GM12878 (cell line): ENCODE measurements around the gene RPIA. TPM values are rescaled to one million over a fixed set of nuclear protein-coding genes. Genes with fewer than 3 reads are reported as not detected.
"Not testable (repeated sequence)": the region's sequence is repeated elsewhere in the genome, so short reads cannot be mapped to it uniquely, and the experiment has no call there.

Experiments used
- ATAC-seq: fragments of 200-7000 bp; cut with Tn5 transposase; 3 replicates; pipeline ENCODE4 v1.9.1; 2020; ENCODE audit warnings: mild to moderate bottlenecking, moderate library complexity
- BruUV-seq: library from RNA; stranded (reverse); fragments of 400-500 nt; replicated peaks from 2 replicates; lab custom pipeline; 2021; lab: Mats Ljungman, UMichigan
- CTCF ChIA-PET: fragments of 300-600 bp; sonication (Branson Sonifier 250); formaldehyde crosslinking; extraction: SDS; loops from one replicate; lab custom pipeline; 2021; ENCODE audit warnings: inconsistent platforms; lab: Yijun Ruan, JAX
- POLR2A ChIA-PET: fragments of 350-600 bp; formaldehyde crosslinking; extraction: SDS; loops from one replicate; lab custom pipeline; 2021; ENCODE audit warnings: inconsistent platforms; lab: Charles Lee
- RAD21 ChIA-PET: fragments of 300-600 bp; sonication (Branson Sonifier 250); formaldehyde crosslinking; loops from one replicate; lab custom pipeline; 2023; ENCODE audit warnings: antibody characterized with exemption; ENCODE audit not compliant: unreplicated experiment; lab: Charles Lee
- SMC1A ChIA-PET: fragments of 300-600 bp; sonication (Branson Sonifier 250); formaldehyde crosslinking; loops from one replicate; lab custom pipeline; 2023; ENCODE audit not compliant: unreplicated experiment, uncharacterized antibody; lab: Charles Lee
- DNase-seq: peaks from one replicate; pipeline ENCODE4 v3.0.0-alpha.2; 2011; ENCODE audit warnings: low read depth, low spot score
- FAIRE-seq: peaks from 3 replicates; lab custom pipeline; 2011; peaks lifted over from hg19 to GRCh38; lab: Jason Lieb, UNC
- H2AFZ ChIP-seq: 2 replicates; pipeline ENCODE4 v1.6.0; 2011; ENCODE audit warnings: low read depth, low read length, control low read depth; ENCODE audit not compliant: control insufficient read depth
- H3K27ac ChIP-seq: 2 replicates; pipeline ENCODE4 v1.5.1; 2011; ENCODE audit warnings: control low read depth; ENCODE audit not compliant: control insufficient read depth, insufficient read depth
- H3K27me3 ChIP-seq, 2 experiments: replicated peaks in 1 of 2; 2 replicates each; pipeline versions ENCODE4 v1.6.0 to v1.6.1; 2011; ENCODE audit warnings: low read length in 1 of 2; ENCODE audit not compliant: control insufficient read depth in 2 of 2, insufficient read depth in 2 of 2
- H3K36me3 ChIP-seq, 2 experiments: 2 replicates each; pipeline ENCODE4 v1.5.1; 2011; ENCODE audit warnings: low read length in 1 of 2; ENCODE audit not compliant: control insufficient read depth in 2 of 2, insufficient read depth in 2 of 2
- H3K4me1 ChIP-seq: 2 replicates; pipeline ENCODE4 v1.6.1; 2011; ENCODE audit warnings: mild to moderate bottlenecking, low read length, moderate library complexity, mixed read lengths; ENCODE audit not compliant: control insufficient read depth, insufficient read depth
- H3K4me2 ChIP-seq: 2 replicates; pipeline ENCODE4 v1.6.0; 2011; ENCODE audit warnings: control low read depth; ENCODE audit not compliant: control insufficient read depth, insufficient read depth
- H3K4me3 ChIP-seq: fragments of 200-600 bp; sonication (generic); 2 replicates; pipeline ENCODE4 v1.5.1; 2016
- H3K79me2 ChIP-seq: 2 replicates; pipeline ENCODE4 v1.6.0; 2011; ENCODE audit warnings: low read length; ENCODE audit not compliant: control insufficient read depth, insufficient read depth
- H3K9ac ChIP-seq: 2 replicates; pipeline ENCODE4 v1.8.0; 2011; ENCODE audit warnings: low read length, control low read depth, mixed read lengths; ENCODE audit not compliant: control insufficient read depth, insufficient read depth
- H3K9me3 ChIP-seq: replicated peaks from 3 replicates; pipeline ENCODE4 v1.5.1; 2011; ENCODE audit warnings: mild to moderate bottlenecking, low read length; ENCODE audit not compliant: control insufficient read depth, insufficient read depth
- H4K20me1 ChIP-seq: 2 replicates; pipeline ENCODE4 v1.6.0; 2011; ENCODE audit not compliant: control insufficient read depth, insufficient read depth
- ATF7 ChIP-seq: fragments of 450-650 bp; IDR thresholded peaks from 2 replicates; pipeline ENCODE4 v1.6.1; 2016; ENCODE audit warnings: low read depth, mild to moderate bottlenecking
- CBX5 ChIP-seq: sonication (generic); IDR thresholded peaks from 2 replicates; pipeline ENCODE4 v1.6.1; 2016; ENCODE audit warnings: low read depth, moderate library complexity, mild to moderate bottlenecking, inconsistent platforms
- EP300 ChIP-seq, 2 experiments: fragments of 150-350 bp in 1 of 2; IDR thresholded peaks; 2 replicates each; pipeline ENCODE4 v1.6.1; 2011 to 2012; ENCODE audit warnings: low read depth in 2 of 2, low read length in 2 of 2, borderline replicate concordance in 1 of 2, improper control_type of control experiment in 1 of 2, inconsistent platforms in 1 of 2; ENCODE audit not compliant: control insufficient read depth in 1 of 2
- HDGF ChIP-seq: fragments of 450-650 bp; IDR thresholded peaks from 2 replicates; pipeline ENCODE4 v1.6.1; 2016; ENCODE audit warnings: antibody characterized with exemption
- IKZF2 ChIP-seq, 2 experiments: fragments of 450-650 bp; IDR thresholded peaks; 2 replicates each; pipeline ENCODE4 v1.6.1; 2017; ENCODE audit warnings: mild to moderate bottlenecking in 2 of 2, moderate library complexity in 2 of 2
- IRF4 ChIP-seq: IDR thresholded peaks from 2 replicates; pipeline ENCODE4 v1.6.1; 2011; ENCODE audit warnings: low read depth, low read length
- MEF2A ChIP-seq: IDR thresholded peaks from 2 replicates; pipeline ENCODE4 v1.6.1; 2011; ENCODE audit warnings: low read depth, mild to moderate bottlenecking, low read length, moderate library complexity; ENCODE audit not compliant: insufficient read depth
- MLLT1 ChIP-seq: fragments of 450-650 bp; IDR thresholded peaks from 2 replicates; pipeline ENCODE4 v1.6.1; 2016; ENCODE audit warnings: mild to moderate bottlenecking
- NKRF ChIP-seq: fragments of 450-650 bp; conservative IDR thresholded peaks from 2 replicates; pipeline ENCODE4 v1.6.1; 2017; ENCODE audit warnings: mild to moderate bottlenecking, moderate library complexity
- POU2F2 ChIP-seq: IDR thresholded peaks from 3 replicates; pipeline ENCODE4 v1.6.1; 2011; ENCODE audit warnings: low read depth, mild to moderate bottlenecking, low read length, borderline replicate concordance
- RAD51 ChIP-seq: fragments of 450-650 bp; IDR thresholded peaks from 2 replicates; pipeline ENCODE4 v1.6.1; 2016; ENCODE audit warnings: moderate library complexity, mild to moderate bottlenecking, inconsistent platforms
- RELA ChIP-seq: fragments of 450-650 bp; IDR thresholded peaks from 2 replicates; pipeline ENCODE4 v1.8.0; 2014; ENCODE audit warnings: borderline replicate concordance; ENCODE audit not compliant: partially characterized antibody
- SPI1 ChIP-seq: IDR thresholded peaks from 2 replicates; pipeline ENCODE4 v1.6.1; 2011; ENCODE audit warnings: low read depth, mild to moderate bottlenecking, low read length, moderate library complexity, borderline replicate concordance; ENCODE audit not compliant: insufficient read depth
- SUPT20H ChIP-seq: IDR thresholded peaks from 2 replicates; pipeline ENCODE4 v1.6.1; 2011; ENCODE audit warnings: low read depth, mild to moderate bottlenecking, low read length, moderate library complexity, borderline replicate concordance; ENCODE audit not compliant: control insufficient read depth
- ZSCAN29 ChIP-seq: fragments of 450-650 bp; IDR thresholded peaks from 2 replicates; pipeline ENCODE4 v1.6.1; 2017; ENCODE audit warnings: mild to moderate bottlenecking, moderate library complexity
- WGBS: methylation state at CpG from one replicate; pipeline ENCODE4 v1.1.6; 2016; ENCODE audit warnings: low lambda C conversion rate; ENCODE audit not compliant: insufficient replicate concordance, insufficient coverage; ENCODE audit errors: missing lambda C conversion rate; 5-methylcytosine and 5-hydroxymethylcytosine counted together
- in situ Hi-C: fragments of 300-500 bp; cut with MboI; formaldehyde crosslinking; loops from 9 replicates; pipeline ENCODE4 v1.14.3; 2018; ENCODE audit warnings: mixed read lengths
- intact Hi-C: fragments of 100-400 bp; cut with micrococcal nuclease; formaldehyde crosslinking; loops from one replicate; pipeline ENCODE4 v1.14.2; 2022; ENCODE audit not compliant: unreplicated experiment
- polyA plus RNA-seq, 11 experiments: library from polyadenylated mRNA; depleted of rRNA in 4 of 11; unstranded in 6 of 11; stranded (reverse) in 5 of 11; fragments of >200 nt; fragmentation: Nextera tagmentation in 4 of 11; fragmentation: Illumina TruSeq in 1 of 11; extraction: Ambion mirVana in 4 of 11; extraction: Trizol in 1 of 11; gene quantifications; 1 replicate in 1 of 11; 2 replicates in 10 of 11; pipeline versions ENCODE4 v1.2.1 to v1.2.3, GENCODE V29; 2011 to 2016; ENCODE audit warnings: inconsistent platforms in 2 of 11, missing spikeins in 2 of 11, low read depth in 1 of 11
- total RNA-seq, 4 experiments: library from RNA; depleted of rRNA in 3 of 4; stranded (reverse); fragments of >200 nt in 3 of 4; fragmentation: Illumina TruSeq in 1 of 4; extraction: Trizol in 1 of 4; gene quantifications; 2 replicates each; pipeline versions ENCODE4 v1.2.1 to v1.2.3, GENCODE V29; 2013 to 2021

Gene RPIA
- total and polyA plus RNA-seq, 10 of the 15 experiments (the other 5 are each of a cell fraction or from before 2014, with no cell fraction given), result 7.1 to 58.1 (median 41.6) TPM

GRCh38 chr2:88770016-88770415 is 78.5 kb downstream of the RPIA start:
- WGBS, result 81% methylated on average over 4 of the region's 4 CpGs
- Histone ChIP-seq H3K79me2 (no peaks in the 10 kb centered on the region), H3K4me1 (no peaks in the 10 kb centered on the region), H3K27me3 (no peaks in the 10 kb centered on the region), H3K9ac (no peak overlapping the region), H3K27ac (no peak overlapping the region), H3K36me3 (no peaks in the 10 kb centered on the region), H3K4me2 (no peak overlapping the region), H2AFZ (no peak overlapping the region), H3K4me3 (no peak overlapping the region), H4K20me1 (no peaks in the 10 kb centered on the region), H3K9me3 (no peaks in the 10 kb centered on the region)
- in situ Hi-C loops, result no loop called here
- RAD21 ChIA-PET, result no interaction called here
- FAIRE-seq (no peak), ATAC-seq (no peak), DNase-seq (no peak)
- BruUV-seq, result no TSS peak
- SMC1A ChIA-PET, result no interaction called here
- CTCF ChIA-PET, result interaction anchor here (1.1 kb wide), 1 partner anchor 18 kb away, joined by 3 read pairs; no protein-coding TSS in a partner anchor
- POLR2A ChIA-PET, result no interaction called here
- intact Hi-C loops, result no loop called here
- TF ChIP-seq ATF7, result no peak
- no peak for TF ChIP-seq CBX5
- no peak for TF ChIP-seq MEF2A
- no peak for TF ChIP-seq MLLT1
- TF ChIP-seq RELA, result no peak
- TF ChIP-seq POU2F2, result no peak
- TF ChIP-seq HDGF, result no peak
- no peak for TF ChIP-seq IKZF2 (IDR thresholded peaks at IDR 0.05)
- TF ChIP-seq EP300 (IDR thresholded peaks at IDR 0.05; ENCODE audit: borderline replicate concordance in 1 of 2, control insufficient read depth in 1 of 2, low read depth in 2 of 2, low read length in 2 of 2), result no peak
- TF ChIP-seq NKRF, result no peak
- TF ChIP-seq RAD51, result no peak
- TF ChIP-seq SUPT20H, result no peak
- TF ChIP-seq IRF4, result no peak
- TF ChIP-seq SPI1, result no peak
- TF ChIP-seq ZSCAN29, result no peak

- SMC1A ChIA-PET, H3K36me3 ChIP-seq, H3K79me2 ChIP-seq, RAD21 ChIA-PET, DNase-seq, H3K4me3 ChIP-seq, H3K4me2 ChIP-seq, H3K9ac ChIP-seq, H4K20me1 ChIP-seq, H3K27me3 ChIP-seq, FAIRE-seq, intact Hi-C loops, CTCF ChIA-PET, H3K27ac ChIP-seq, ATAC-seq, H3K9me3 ChIP-seq, in situ Hi-C loops, H3K4me1 ChIP-seq, H2AFZ ChIP-seq, POLR2A ChIA-PET, BruUV-seq: not testable (repeated sequence)
- WGBS, result 34% methylated on average over 7 of the region's 7 CpGs
Measured at GRCh38 chr2:88773233-88774028, 82.0 kb downstream of the RPIA start.
